Measurements from ENCODE around the gene GGT5.

Gene GGT5

GRCh38 chr22:24170188-24170587, 74.7 kb downstream of the GGT5 start:
- DNase-seq (ENCODE audit: low read depth in 2 of 2, low spot score in 1 of 2): no peak

Measured in stimulated activated CD8-positive, alpha-beta memory T cell treated with anti-CD3 and anti-CD28 coated beads, Interleukin-4, amount 100 ng/mL, for 4 hours (primary cell).